WTC11 (cell line): Measurements from ENCODE around the gene LTV1.

Experiments used
- MYBL2 ChIP-seq: sonication (generic); formaldehyde crosslinking; IDR thresholded peaks from 2 replicates; pipeline ENCODE4 v1.8.1; 2023; ENCODE audit warnings: mild to moderate bottlenecking, moderate library complexity, missing genetic modification reagents
- TF ChIP-seq, protein P1 (sequence below): fragments of 200-600 bp; IDR thresholded peaks from 2 replicates; pipeline ENCODE4 v1.8.0; 2022; ENCODE audit warnings: antibody characterized with exemption

DNA sequence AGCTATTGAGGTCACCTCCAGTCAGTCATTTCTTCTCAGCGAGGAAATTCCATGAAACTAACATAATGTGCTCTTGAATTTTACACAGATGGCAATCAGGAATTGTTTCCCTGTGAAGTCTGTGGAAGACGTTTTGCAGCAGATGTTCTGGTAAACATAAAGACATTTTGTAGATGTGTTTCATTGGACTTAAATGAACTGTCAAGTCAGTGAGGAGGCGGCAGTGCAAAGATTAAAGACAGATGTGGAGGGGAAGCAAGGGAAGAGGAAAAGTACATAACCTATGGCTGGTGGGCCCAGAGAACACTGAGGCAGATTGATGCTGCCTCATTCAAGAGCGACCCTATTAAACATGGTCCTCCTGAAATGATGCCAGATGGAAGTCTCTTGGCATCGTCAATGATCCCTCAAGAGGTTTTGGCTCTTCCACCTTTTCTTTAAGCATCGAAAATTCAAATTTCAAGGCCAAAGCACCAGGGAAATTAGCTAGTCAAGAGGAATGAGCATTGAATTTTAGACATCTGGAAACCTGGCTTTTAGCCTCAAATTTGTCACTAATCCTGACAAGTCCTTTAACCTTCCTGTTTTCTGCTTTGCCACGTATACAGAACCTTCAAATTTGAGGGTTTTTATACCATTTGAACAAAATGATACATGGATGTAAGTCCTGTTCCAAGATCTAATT is 41.2 kb downstream of the LTV1 start:
- TF ChIP-seq MYBL2 (CRISPR knock-in tag): no peak
- TF ChIP-seq, protein P1, sequence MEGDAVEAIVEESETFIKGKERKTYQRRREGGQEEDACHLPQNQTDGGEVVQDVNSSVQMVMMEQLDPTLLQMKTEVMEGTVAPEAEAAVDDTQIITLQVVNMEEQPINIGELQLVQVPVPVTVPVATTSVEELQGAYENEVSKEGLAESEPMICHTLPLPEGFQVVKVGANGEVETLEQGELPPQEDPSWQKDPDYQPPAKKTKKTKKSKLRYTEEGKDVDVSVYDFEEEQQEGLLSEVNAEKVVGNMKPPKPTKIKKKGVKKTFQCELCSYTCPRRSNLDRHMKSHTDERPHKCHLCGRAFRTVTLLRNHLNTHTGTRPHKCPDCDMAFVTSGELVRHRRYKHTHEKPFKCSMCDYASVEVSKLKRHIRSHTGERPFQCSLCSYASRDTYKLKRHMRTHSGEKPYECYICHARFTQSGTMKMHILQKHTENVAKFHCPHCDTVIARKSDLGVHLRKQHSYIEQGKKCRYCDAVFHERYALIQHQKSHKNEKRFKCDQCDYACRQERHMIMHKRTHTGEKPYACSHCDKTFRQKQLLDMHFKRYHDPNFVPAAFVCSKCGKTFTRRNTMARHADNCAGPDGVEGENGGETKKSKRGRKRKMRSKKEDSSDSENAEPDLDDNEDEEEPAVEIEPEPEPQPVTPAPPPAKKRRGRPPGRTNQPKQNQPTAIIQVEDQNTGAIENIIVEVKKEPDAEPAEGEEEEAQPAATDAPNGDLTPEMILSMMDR: no peak
